PC-3 (cell line): ENCODE results near the gene ELMOD3. TPM values are rescaled to one million over a fixed set of nuclear protein-coding genes. Genes with fewer than 3 reads are reported as not detected.

Experiments used
- ATAC-seq: fragments of 200-7000 bp; cut with Tn5 transposase; 2 replicates; pipeline ENCODE4 v1.9.1; 2020; ENCODE audit warnings: mild to moderate bottlenecking, moderate library complexity
- BruUV-seq: library from RNA; stranded (reverse); fragments of 400-500 nt; replicated peaks from 2 replicates; lab custom pipeline; 2021; lab: Mats Ljungman, UMichigan
- CTCF ChIA-PET: fragments of 300-600 bp; sonication (Branson Sonifier 250); formaldehyde crosslinking; loops from one replicate; lab custom pipeline; 2022; ENCODE audit warnings: antibody characterized with exemption; lab: Charles Lee
- POLR2A ChIA-PET: fragments of 300-600 bp; sonication (Branson Sonifier 250); formaldehyde crosslinking; loops from one replicate; lab custom pipeline; 2022; ENCODE audit warnings: antibody characterized with exemption; ENCODE audit not compliant: unreplicated experiment; lab: Charles Lee
- DNase-seq: peaks from one replicate; pipeline ENCODE4 v3.0.0-alpha.2; 2015
- H2AFZ ChIP-seq: fragments of 300-600 bp; sonication (generic); 2 replicates; pipeline ENCODE4 v1.6.0; 2016; ENCODE audit warnings: antibody characterized with exemption, low read length
- H3F3A ChIP-seq: fragments of 300-600 bp; sonication (generic); one replicate; pipeline ENCODE4 v1.6.0; 2017; ENCODE audit warnings: antibody characterized with exemption, low read length, control low read depth, mild to moderate bottlenecking; ENCODE audit not compliant: unreplicated experiment
- H3K27ac ChIP-seq: fragments of 300-600 bp; sonication (generic); 2 replicates; pipeline ENCODE4 v1.5.1; 2016; ENCODE audit warnings: mild to moderate bottlenecking, low read length
- H3K27me3 ChIP-seq: fragments of 300-600 bp; sonication (generic); 2 replicates; pipeline ENCODE4 v1.6.1; 2016; ENCODE audit warnings: low read length, mixed read lengths
- H3K36me3 ChIP-seq: fragments of 300-600 bp; sonication (generic); 2 replicates; pipeline ENCODE4 v1.6.1; 2016; ENCODE audit warnings: low read depth, mixed run types, low read length, mixed read lengths
- H3K4me1 ChIP-seq: fragments of 300-600 bp; sonication (generic); 2 replicates; pipeline ENCODE4 v1.5.1; 2016; ENCODE audit warnings: low read length; ENCODE audit not compliant: insufficient read depth
- H3K4me2 ChIP-seq: fragments of 300-600 bp; sonication (generic); 2 replicates; pipeline ENCODE4 v1.6.0; 2016; ENCODE audit warnings: low read length
- H3K4me3 ChIP-seq: fragments of 300-600 bp; sonication (generic); 2 replicates; pipeline ENCODE4 v1.5.1; 2016; ENCODE audit warnings: mild to moderate bottlenecking, low read length, mixed read lengths
- H3K79me2 ChIP-seq: fragments of 300-600 bp; sonication (generic); 2 replicates; pipeline ENCODE4 v1.6.1; 2017; ENCODE audit warnings: low read length, mixed read lengths
- H3K9ac ChIP-seq: fragments of 300-600 bp; sonication (generic); 2 replicates; pipeline ENCODE4 v1.6.0; 2016; ENCODE audit warnings: mild to moderate bottlenecking, low read length
- H3K9me2 ChIP-seq: fragments of 300-600 bp; sonication (generic); replicated peaks from 2 replicates; pipeline ENCODE4 v1.6.1; 2016; ENCODE audit warnings: mixed run types, low read length, mixed read lengths
- H3K9me3 ChIP-seq: fragments of 300-600 bp; sonication (generic); 2 replicates; pipeline ENCODE4 v1.6.1; 2016; ENCODE audit warnings: low read length, mixed read lengths
- H4K20me1 ChIP-seq: fragments of 300-600 bp; sonication (generic); 2 replicates; pipeline ENCODE4 v1.6.1; 2016; ENCODE audit warnings: low read length, mixed read lengths
- EZH2 ChIP-seq: fragments of 300-600 bp; sonication (generic); IDR thresholded peaks from one replicate; pipeline ENCODE4 v1.6.1; 2017; ENCODE audit warnings: antibody characterized with exemption, mild to moderate bottlenecking, low read length; ENCODE audit not compliant: unreplicated experiment
- EZH2phosphoT487 ChIP-seq: fragments of 300-600 bp; sonication (generic); IDR thresholded peaks from 2 replicates; pipeline ENCODE4 v1.6.1; 2018; ENCODE audit warnings: mild to moderate bottlenecking, antibody characterized with exemption, low read length, borderline replicate concordance
- intact Hi-C: fragments of 100-400 bp; cut with micrococcal nuclease; formaldehyde crosslinking; loops from 2 replicates; pipeline ENCODE4 v1.9.0; 2023
- total RNA-seq: library from RNA; depleted of rRNA; stranded (reverse); fragments of >200 nt; gene quantifications from 2 replicates; pipeline ENCODE4 v1.2.3, GENCODE V29; 2014
- TF ChIP-seq, protein P1 (sequence below): fragments of 300-600 bp; sonication (generic); conservative IDR thresholded peaks from 2 replicates; pipeline ENCODE4 v1.5.1; 2017; ENCODE audit warnings: antibody characterized with exemption, low read depth, mild to moderate bottlenecking, low read length

The ELMOD3 gene
- total RNA-seq, 1 experiment from 2014 or later, result 19.0 TPM

DNA sequence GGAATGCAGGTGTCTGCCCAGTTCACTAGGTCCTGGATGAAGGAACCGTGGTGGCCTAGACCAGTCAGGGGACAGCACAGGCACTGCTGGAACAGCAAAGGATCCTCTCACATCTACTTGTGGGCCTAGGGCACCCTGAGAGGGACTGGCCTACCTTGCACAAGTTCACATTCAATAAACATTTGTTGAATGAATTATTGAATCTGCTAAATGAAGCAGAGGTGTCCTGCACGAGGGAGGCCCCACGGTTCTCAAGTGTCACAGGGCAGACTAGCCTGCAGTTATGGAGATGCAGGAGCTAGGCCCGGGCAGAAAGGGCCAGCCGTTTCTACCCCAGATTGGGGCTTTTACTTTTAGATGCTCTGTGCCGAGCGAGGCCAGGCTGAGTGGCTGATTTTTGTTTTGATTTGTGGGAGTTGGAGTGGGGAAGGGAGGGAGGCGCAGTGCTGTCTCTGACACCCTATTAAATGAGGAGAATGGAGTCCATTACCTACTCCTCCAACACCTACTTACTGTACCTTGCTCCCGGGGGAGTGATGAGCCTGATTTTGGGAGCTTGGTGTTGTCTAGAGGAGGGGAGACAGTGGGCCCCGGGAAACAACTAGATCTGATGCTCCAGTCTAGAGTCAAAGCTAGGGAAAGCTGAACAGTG lies 82.4 kb downstream of the ELMOD3 start:
- intact Hi-C loops, result loop anchor here (5.0 kb wide), 1 partner anchor 60 kb away; no protein-coding TSS in a partner anchor
- H3K4me1 ChIP-seq, result peaks cover 35% of the 10 kb centered on the region
- H3K9ac ChIP-seq, result no peak overlapping the region
- H4K20me1 ChIP-seq, result no peaks in the 10 kb centered on the region
- DNase-seq (no peak), ATAC-seq (no peak)
- no peaks in the 10 kb centered on the region for H3K36me3 ChIP-seq
- H3K4me2 ChIP-seq, result peak overlapping the region; percentile 38; the same call in 1 of the 2 replicates
- no peaks in the 10 kb centered on the region for H3K9me3 ChIP-seq
- H3K27ac ChIP-seq, result no peak overlapping the region
- H3K9me2 ChIP-seq, result no peaks in the 10 kb centered on the region
- no peak overlapping the region for H3K4me3 ChIP-seq
- TF ChIP-seq EZH2phosphoT487, result no peak
- TF ChIP-seq, protein P1, sequence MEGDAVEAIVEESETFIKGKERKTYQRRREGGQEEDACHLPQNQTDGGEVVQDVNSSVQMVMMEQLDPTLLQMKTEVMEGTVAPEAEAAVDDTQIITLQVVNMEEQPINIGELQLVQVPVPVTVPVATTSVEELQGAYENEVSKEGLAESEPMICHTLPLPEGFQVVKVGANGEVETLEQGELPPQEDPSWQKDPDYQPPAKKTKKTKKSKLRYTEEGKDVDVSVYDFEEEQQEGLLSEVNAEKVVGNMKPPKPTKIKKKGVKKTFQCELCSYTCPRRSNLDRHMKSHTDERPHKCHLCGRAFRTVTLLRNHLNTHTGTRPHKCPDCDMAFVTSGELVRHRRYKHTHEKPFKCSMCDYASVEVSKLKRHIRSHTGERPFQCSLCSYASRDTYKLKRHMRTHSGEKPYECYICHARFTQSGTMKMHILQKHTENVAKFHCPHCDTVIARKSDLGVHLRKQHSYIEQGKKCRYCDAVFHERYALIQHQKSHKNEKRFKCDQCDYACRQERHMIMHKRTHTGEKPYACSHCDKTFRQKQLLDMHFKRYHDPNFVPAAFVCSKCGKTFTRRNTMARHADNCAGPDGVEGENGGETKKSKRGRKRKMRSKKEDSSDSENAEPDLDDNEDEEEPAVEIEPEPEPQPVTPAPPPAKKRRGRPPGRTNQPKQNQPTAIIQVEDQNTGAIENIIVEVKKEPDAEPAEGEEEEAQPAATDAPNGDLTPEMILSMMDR, result no peak
- no peak for TF ChIP-seq EZH2
- no peaks in the 10 kb centered on the region for H3K79me2 ChIP-seq
- peaks cover 4% of the 10 kb centered on the region for H3F3A ChIP-seq
- H3K27me3 ChIP-seq, result no peaks in the 10 kb centered on the region
- ChIA-PET CTCF (no interaction called here), POLR2A (no interaction called here)
- BruUV-seq, result no TSS peak
- no peak overlapping the region for H2AFZ ChIP-seq

DNA sequence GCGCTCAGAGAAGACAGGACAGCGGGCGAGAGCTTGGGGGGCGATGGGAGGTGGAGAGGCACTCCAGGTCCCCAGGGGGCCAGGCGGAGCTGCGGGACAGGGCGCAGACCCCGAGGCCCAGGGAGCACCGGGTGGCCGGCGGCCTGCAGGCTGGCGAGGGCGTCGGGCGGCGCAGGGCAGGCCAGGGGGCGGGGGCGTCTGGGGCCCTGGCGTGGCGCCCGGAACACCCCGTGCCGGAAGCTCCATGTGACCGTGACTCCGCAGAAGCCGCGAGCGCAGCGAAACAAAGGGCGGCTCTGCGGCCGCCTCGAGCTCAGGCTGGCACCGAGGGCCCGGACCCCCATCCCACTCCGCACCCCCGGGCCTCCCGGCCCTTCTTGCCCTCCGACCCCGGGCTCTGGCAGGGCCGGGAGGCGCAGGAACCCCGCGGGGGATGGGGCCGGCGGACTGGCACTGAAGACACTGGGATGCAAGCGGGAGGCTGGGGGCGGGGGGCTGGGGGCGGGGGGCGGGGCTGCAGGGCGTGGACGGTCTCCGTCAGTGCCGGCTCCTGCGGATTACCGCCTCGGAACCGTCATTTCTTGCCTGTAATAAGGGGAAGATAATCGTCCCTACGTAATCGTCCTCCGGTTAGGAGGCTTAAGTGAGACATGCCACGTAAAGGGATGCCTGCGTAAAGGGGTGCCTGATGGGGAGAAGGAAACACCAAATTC lies 83.1 kb downstream of the ELMOD3 start:
- no peaks in the 10 kb centered on the region for H4K20me1 ChIP-seq
- peaks cover 34% of the 10 kb centered on the region for H3K4me1 ChIP-seq
- H3K4me3 ChIP-seq, result peak overlapping the region; percentile 42; the same call in 1 of the 2 replicates
- intact Hi-C loops, result loop anchor here (5.0 kb wide), 1 partner anchor 60 kb away; no protein-coding TSS in a partner anchor
- H3K79me2 ChIP-seq, result no peaks in the 10 kb centered on the region
- DNase-seq (peak; percentile 36), ATAC-seq (peak; percentile 5)
- H3K9me2 ChIP-seq, result no peaks in the 10 kb centered on the region
- ChIA-PET POLR2A (no interaction called here), CTCF (no interaction called here)
- TF ChIP-seq EZH2, result no peak
- TF ChIP-seq, protein P1, result no peak
- no peak for TF ChIP-seq EZH2phosphoT487
- no peaks in the 10 kb centered on the region for H3K27me3 ChIP-seq
- no peaks in the 10 kb centered on the region for H3K36me3 ChIP-seq
- H3K27ac ChIP-seq, result no peak overlapping the region
- H3K4me2 ChIP-seq, result peak overlapping the region; percentile 52
- no peaks in the 10 kb centered on the region for H3K9me3 ChIP-seq
- H3F3A ChIP-seq, result peaks cover 4% of the 10 kb centered on the region
- H2AFZ ChIP-seq, result no peak overlapping the region
- BruUV-seq, result no TSS peak
- peak overlapping the region; percentile 35; the same call in 1 of the 2 replicates for H3K9ac ChIP-seq
